BE2C (cell line): ENCODE measurements around the gene CHTF8.

Experiments used
- DNase-seq: peaks from one replicate; pipeline ENCODE4 v3.0.0-alpha.2; 2020
- H3K27me3 ChIP-seq: fragments of 250-450 bp; sonication (Bioruptor Pico); 2 replicates; pipeline ENCODE4 v1.5.1; 2020; ENCODE audit warnings: mild to moderate bottlenecking
- H3K36me3 ChIP-seq: fragments of 250-450 bp; sonication (Bioruptor Pico); 2 replicates; pipeline ENCODE4 v1.5.1; 2020; ENCODE audit warnings: mild to moderate bottlenecking
- H3K4me1 ChIP-seq: fragments of 250-450 bp; sonication (Bioruptor Pico); 2 replicates; pipeline ENCODE4 v1.5.1; 2020
- H3K4me3 ChIP-seq: 2 replicates; pipeline ENCODE4 v1.5.1; 2011; ENCODE audit warnings: low read depth, low read length
- H3K9me3 ChIP-seq: fragments of 250-450 bp; sonication (Bioruptor Pico); 2 replicates; pipeline ENCODE4 v1.5.1; 2020
- TF ChIP-seq, protein P1 (sequence below): IDR thresholded peaks from 2 replicates; pipeline ENCODE4 v1.5.1; 2012; ENCODE audit warnings: mild to moderate bottlenecking, low read depth, low read length

CHTF8 gene

DNA sequence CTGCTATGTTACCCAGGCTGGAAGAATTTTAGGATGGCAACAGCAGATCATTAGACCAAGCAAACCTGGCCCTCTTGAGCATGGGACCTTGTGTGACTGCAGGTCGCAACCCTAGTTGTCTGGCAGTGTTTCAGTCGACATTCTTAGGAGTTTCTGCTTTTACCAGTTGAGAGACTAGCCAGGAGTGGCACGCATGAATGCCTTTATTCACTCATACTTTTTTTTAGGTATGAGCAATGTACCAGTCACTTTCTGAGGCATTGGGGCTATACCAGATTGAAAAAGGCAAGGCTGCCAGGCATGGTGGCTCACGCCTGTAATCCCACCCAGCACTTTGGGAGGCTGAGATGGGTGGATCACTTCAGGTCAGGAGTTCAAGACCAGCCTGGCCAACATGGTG, 55.1 kb downstream of the CHTF8 start:
- Histone ChIP-seq H3K4me1 (no peaks in the 10 kb centered on the region), H3K27me3 (no peaks in the 10 kb centered on the region), H3K36me3 (no peaks in the 10 kb centered on the region), H3K9me3 (no peaks in the 10 kb centered on the region), H3K4me3 (no peak overlapping the region)
- TF ChIP-seq, protein P1, sequence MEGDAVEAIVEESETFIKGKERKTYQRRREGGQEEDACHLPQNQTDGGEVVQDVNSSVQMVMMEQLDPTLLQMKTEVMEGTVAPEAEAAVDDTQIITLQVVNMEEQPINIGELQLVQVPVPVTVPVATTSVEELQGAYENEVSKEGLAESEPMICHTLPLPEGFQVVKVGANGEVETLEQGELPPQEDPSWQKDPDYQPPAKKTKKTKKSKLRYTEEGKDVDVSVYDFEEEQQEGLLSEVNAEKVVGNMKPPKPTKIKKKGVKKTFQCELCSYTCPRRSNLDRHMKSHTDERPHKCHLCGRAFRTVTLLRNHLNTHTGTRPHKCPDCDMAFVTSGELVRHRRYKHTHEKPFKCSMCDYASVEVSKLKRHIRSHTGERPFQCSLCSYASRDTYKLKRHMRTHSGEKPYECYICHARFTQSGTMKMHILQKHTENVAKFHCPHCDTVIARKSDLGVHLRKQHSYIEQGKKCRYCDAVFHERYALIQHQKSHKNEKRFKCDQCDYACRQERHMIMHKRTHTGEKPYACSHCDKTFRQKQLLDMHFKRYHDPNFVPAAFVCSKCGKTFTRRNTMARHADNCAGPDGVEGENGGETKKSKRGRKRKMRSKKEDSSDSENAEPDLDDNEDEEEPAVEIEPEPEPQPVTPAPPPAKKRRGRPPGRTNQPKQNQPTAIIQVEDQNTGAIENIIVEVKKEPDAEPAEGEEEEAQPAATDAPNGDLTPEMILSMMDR, result no peak
- no peak for DNase-seq

DNA sequence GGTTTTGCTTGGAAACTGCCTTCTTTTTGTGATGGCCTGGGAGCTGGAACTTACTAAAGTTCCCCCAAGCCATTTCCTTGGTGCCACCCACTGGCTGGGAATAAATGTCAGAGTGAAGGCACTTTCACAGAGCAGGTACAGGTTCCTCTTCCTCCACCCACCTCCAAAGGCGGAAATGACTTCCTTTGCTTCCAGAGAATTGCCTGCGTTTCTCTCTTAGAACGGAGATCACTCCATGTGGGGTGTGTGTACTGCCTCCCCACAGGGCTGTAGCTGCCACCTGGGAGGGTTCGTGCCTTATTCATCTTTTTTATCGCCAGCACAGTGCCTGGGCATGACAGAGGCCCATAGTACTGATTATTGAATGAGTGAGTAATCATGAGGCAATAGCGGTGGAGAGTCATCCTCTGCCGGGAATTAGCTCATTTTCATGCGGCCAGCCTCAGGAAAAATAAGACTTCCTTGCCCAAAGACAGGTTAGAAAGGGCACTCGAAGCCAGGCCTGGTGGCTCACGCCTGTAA, 59.1 kb downstream of the CHTF8 start:
- no peak overlapping the region for H3K4me3 ChIP-seq

DNA sequence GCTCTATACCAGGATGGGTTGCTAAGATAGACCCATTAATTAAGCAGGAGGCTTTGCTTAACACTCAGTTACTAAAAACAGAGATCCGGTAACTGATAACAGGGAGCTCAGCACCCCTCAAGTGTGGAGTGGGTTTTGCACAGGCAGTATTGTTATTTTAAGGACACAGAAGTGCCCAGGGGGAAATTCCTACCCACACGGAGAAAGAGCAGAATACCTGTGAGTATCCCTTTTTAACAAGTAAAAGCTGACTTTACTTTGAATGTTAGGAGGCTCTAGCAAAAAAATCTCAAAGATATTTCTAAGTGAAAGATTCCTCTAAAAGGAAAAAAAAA, 59.8 kb downstream of the CHTF8 start:
- Histone ChIP-seq H3K27me3 (no peaks in the 10 kb centered on the region), H3K36me3 (no peaks in the 10 kb centered on the region), H3K9me3 (no peaks in the 10 kb centered on the region), H3K4me1 (no peaks in the 10 kb centered on the region), H3K4me3 (no peak overlapping the region)
- TF ChIP-seq, protein P1, result no peak
- no peak for DNase-seq

More for the DNA sequence above, 59.1 kb downstream of the CHTF8 start:
- H3K36me3 ChIP-seq, result no peaks in the 10 kb centered on the region
- TF ChIP-seq, protein P1, result no peak
- no peaks in the 10 kb centered on the region for H3K9me3 ChIP-seq
- no peak for DNase-seq
- no peaks in the 10 kb centered on the region for H3K4me1 ChIP-seq
- H3K27me3 ChIP-seq, result no peaks in the 10 kb centered on the region

DNA sequence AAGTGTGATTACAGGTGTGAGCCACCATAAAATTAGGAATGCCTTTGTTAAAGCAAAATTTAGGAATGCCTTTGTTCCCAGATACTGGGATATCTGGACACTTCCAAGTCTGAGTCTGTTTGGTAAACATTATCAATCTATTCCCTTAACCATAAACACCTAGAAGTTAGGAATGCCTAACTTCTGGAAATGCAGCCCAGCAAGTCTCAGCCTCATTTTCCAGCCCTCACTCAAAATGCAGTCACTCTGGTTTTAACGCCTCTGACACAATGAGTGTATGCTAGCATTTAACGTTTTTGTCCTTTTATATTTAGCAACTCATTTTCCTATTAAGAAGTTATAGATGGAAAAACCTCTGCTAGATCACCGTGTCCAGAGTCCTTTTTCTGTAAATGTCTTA, 61.4 kb downstream of the CHTF8 start:
- H3K36me3 ChIP-seq, result no peaks in the 10 kb centered on the region
- TF ChIP-seq, protein P1, result no peak
- no peaks in the 10 kb centered on the region for H3K27me3 ChIP-seq
- DNase-seq, result no peak
- H3K4me3 ChIP-seq, result no peak overlapping the region
- no peaks in the 10 kb centered on the region for H3K4me1 ChIP-seq
- no peaks in the 10 kb centered on the region for H3K9me3 ChIP-seq

DNA sequence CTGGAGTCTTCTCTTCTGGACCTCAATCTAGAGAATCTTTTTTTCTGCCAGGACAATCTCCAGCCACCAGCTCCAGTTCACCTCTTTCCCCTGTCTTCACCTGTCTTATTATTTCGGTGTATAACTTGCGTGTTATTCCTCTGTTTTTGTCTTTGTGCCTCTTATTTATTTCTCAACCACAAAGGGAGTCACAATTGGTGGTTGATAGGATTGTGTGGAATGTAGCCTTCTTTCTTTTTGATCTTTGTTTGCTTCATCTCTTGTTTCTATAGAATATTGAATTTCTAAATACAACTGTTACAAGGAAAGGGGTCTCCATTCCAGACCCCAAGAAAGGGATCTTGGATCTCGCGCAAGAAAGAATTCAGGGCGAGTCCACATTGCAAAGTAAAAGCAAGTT, 62.9 kb downstream of the CHTF8 start:
- TF ChIP-seq, protein P1, result no peak
- Histone ChIP-seq H3K9me3 (no peaks in the 10 kb centered on the region), H3K27me3 (no peaks in the 10 kb centered on the region), H3K36me3 (no peaks in the 10 kb centered on the region), H3K4me1 (no peaks in the 10 kb centered on the region), H3K4me3 (no peak overlapping the region)
- DNase-seq, result no peak
